Glutamatergic neuron (in vitro differentiated cells): ENCODE results near the gene IDUA. TPM values are rescaled to one million over a fixed set of nuclear protein-coding genes. Genes with fewer than 3 reads are reported as not detected.

Experiments
- DNase-seq: peaks from one replicate; pipeline ENCODE4 v3.0.0; 2022
- H3K27ac Mint-ChIP-seq: one replicate; pipeline ENCODE4 v1.8.0; 2020; ENCODE audit warnings: mild to moderate bottlenecking, mixed read lengths, inconsistent platforms; ENCODE audit not compliant: unreplicated experiment
- H3K27me3 Mint-ChIP-seq: one replicate; pipeline ENCODE4 v1.8.0; 2020; ENCODE audit warnings: mild to moderate bottlenecking, moderate library complexity, mixed read lengths, inconsistent platforms; ENCODE audit not compliant: unreplicated experiment
- H3K36me3 Mint-ChIP-seq: one replicate; pipeline ENCODE4 v1.8.0; 2020; ENCODE audit warnings: mild to moderate bottlenecking, mixed read lengths, inconsistent platforms; ENCODE audit not compliant: unreplicated experiment
- H3K4me1 Mint-ChIP-seq: one replicate; pipeline ENCODE4 v1.8.0; 2020; ENCODE audit warnings: mild to moderate bottlenecking, low read depth, mixed read lengths, inconsistent platforms; ENCODE audit not compliant: unreplicated experiment
- H3K4me3 Mint-ChIP-seq: one replicate; pipeline ENCODE4 v1.8.0; 2020; ENCODE audit warnings: mild to moderate bottlenecking, mixed read lengths, inconsistent platforms; ENCODE audit not compliant: unreplicated experiment
- H3K9me3 Mint-ChIP-seq: one replicate; pipeline ENCODE4 v1.8.0; 2020; ENCODE audit warnings: mild to moderate bottlenecking, moderate library complexity, mixed read lengths, inconsistent platforms; ENCODE audit not compliant: unreplicated experiment
- total RNA-seq: library from RNA; stranded (reverse); fragmentation: NEBNext Ultra II Directional; extraction: Animal tissue kit (Norgen Biotek cat#: 25700); gene quantifications from one replicate; pipeline ENCODE4 v1.2.1, GENCODE V29; 2021; ENCODE audit not compliant: unreplicated experiment
- TF ChIP-seq, protein P1 (sequence below): fragments of 200-600 bp; sonication (generic); IDR thresholded peaks from one replicate; pipeline ENCODE4 v1.5.0; 2021; ENCODE audit not compliant: partially characterized antibody, unreplicated experiment

The IDUA gene
- total RNA-seq, 1 donor from 2014 or later = 20.3 TPM

GRCh38 chr4:1042352-1043055 is 55.7 kb downstream of the IDUA start:
- H3K4me1 Mint-ChIP-seq = no peaks in the 10 kb centered on the region
- H3K36me3 Mint-ChIP-seq = no peaks in the 10 kb centered on the region
- no peak overlapping the region for H3K4me3 Mint-ChIP-seq
- H3K9me3 Mint-ChIP-seq = peaks cover 5% of the 10 kb centered on the region
- DNase-seq = peak; percentile 15
- TF ChIP-seq, protein P1, sequence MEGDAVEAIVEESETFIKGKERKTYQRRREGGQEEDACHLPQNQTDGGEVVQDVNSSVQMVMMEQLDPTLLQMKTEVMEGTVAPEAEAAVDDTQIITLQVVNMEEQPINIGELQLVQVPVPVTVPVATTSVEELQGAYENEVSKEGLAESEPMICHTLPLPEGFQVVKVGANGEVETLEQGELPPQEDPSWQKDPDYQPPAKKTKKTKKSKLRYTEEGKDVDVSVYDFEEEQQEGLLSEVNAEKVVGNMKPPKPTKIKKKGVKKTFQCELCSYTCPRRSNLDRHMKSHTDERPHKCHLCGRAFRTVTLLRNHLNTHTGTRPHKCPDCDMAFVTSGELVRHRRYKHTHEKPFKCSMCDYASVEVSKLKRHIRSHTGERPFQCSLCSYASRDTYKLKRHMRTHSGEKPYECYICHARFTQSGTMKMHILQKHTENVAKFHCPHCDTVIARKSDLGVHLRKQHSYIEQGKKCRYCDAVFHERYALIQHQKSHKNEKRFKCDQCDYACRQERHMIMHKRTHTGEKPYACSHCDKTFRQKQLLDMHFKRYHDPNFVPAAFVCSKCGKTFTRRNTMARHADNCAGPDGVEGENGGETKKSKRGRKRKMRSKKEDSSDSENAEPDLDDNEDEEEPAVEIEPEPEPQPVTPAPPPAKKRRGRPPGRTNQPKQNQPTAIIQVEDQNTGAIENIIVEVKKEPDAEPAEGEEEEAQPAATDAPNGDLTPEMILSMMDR = no peak
- no peak overlapping the region for H3K27ac Mint-ChIP-seq
- peaks cover 10% of the 10 kb centered on the region for H3K27me3 Mint-ChIP-seq

DNA sequence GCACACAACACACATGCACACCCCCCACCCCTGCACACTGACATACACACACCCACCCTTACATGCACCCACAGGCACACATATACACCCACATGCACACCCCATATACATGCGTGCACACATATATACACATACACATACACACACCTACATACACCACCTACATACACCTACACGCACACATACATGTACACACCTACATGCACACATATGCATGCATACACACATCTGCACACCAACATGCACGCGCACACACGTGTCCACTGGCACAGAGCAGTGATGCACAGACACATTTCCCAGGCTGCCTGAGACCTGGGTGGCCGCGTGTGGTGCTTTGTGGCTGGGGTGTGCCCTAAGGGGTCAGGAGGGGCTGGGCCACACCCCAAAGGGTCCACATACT is 56.3 kb downstream of the IDUA start:
- DNase-seq = no peak
- Mint-ChIP-seq H3K4me1 (no peaks in the 10 kb centered on the region), H3K36me3 (no peaks in the 10 kb centered on the region), H3K9me3 (peaks cover 5% of the 10 kb centered on the region), H3K27me3 (peaks cover 13% of the 10 kb centered on the region), H3K4me3 (no peak overlapping the region), H3K27ac (peak overlapping the region; percentile 52)
- TF ChIP-seq, protein P1 = no peak

GRCh38 chr4:1043651-1044468 is 57.0 kb downstream of the IDUA start:
- Mint-ChIP-seq H3K27me3 (peaks cover 13% of the 10 kb centered on the region), H3K36me3 (no peaks in the 10 kb centered on the region), H3K4me3 (no peak overlapping the region), H3K27ac (peak overlapping the region; percentile 48), H3K9me3 (peaks cover 5% of the 10 kb centered on the region), H3K4me1 (no peaks in the 10 kb centered on the region)
- TF ChIP-seq, protein P1 = no peak
- peak; percentile 70 for DNase-seq

DNA sequence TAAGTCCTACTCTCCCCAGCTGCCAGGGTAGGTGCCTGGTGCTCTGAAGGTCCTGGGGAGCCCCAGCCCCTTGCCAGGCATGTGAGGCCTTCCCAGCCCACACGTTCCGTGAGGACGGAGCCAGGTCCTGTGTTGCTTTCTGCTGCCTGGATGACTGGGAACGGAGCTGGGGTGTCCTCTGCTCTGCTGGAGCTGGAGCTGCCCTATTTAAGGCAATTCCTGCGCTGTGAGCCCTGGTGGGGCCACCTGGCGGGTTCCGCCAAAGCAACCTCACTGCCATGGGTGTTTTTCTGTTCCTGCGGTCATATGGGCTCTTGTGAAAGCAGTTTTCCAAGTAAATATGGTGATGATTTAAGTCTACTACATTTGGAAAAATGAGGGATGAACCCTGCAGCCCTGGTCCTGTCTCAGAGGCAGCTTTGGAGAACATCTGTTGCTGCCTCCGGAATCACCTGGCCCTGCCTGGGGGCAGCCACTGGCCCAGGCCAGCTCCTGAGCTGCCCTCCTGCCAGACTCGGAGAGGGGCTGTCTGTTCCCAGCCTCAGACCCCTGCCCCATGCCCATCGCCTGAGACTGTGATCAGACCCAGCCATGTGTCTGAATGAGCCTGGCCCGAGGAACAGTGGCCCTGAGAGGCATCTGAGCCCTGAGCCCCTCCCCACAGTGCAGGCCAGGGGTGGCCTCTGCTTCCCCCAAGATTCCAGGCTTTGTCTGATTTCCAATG is 57.8 kb downstream of the IDUA start:
- H3K27me3 Mint-ChIP-seq = peaks cover 18% of the 10 kb centered on the region

More for the DNA sequence above, 57.8 kb downstream of the IDUA start:
- TF ChIP-seq, protein P1 = no peak
- Mint-ChIP-seq H3K27ac (no peak overlapping the region), H3K9me3 (peaks cover 5% of the 10 kb centered on the region), H3K4me3 (no peak overlapping the region), H3K36me3 (no peaks in the 10 kb centered on the region), H3K4me1 (no peaks in the 10 kb centered on the region)
- DNase-seq = peak; percentile 14
